CD8-positive, alpha-beta memory T cell (primary cell): ENCODE data around the gene CCDC126. TPM values are rescaled to one million over a fixed set of nuclear protein-coding genes. Genes with fewer than 3 reads are reported as not detected.
"Not testable (repeated sequence)": the region's sequence is repeated elsewhere in the genome, so short reads cannot be mapped to it uniquely, and the experiment has no call there.

Source experiments
- CTCF ChIA-PET: fragments of 350-600 bp; sonication (Branson Sonifier 250); formaldehyde crosslinking; loops from one replicate; lab custom pipeline; 2021; ENCODE audit warnings: antibody characterized with exemption; lab: Charles Lee
- POLR2A ChIA-PET: fragments of 350-600 bp; sonication (Branson Sonifier 250); formaldehyde crosslinking; loops from one replicate; lab custom pipeline; 2021; ENCODE audit warnings: antibody characterized with exemption; lab: Charles Lee
- DNase-seq, 5 donors: peaks; one replicate each; pipeline versions ENCODE4 v3.0.0 to v3.0.0-alpha.2; 2020 to 2022; ENCODE audit warnings: mixed read lengths in 1 of 5
- H3K27ac ChIP-seq: one replicate; pipeline ENCODE4 v1.7.0; 2013; ENCODE audit warnings: low read depth, mild to moderate bottlenecking, low read length, moderate library complexity
- H3K27me3 ChIP-seq: 2 replicates; pipeline ENCODE4 v1.7.0; 2013; ENCODE audit warnings: low read length, mild to moderate bottlenecking; ENCODE audit not compliant: insufficient read depth, poor library complexity, severe bottlenecking
- H3K36me3 ChIP-seq: 2 replicates; pipeline ENCODE4 v1.7.0; 2013; ENCODE audit warnings: mild to moderate bottlenecking, low read length, moderate library complexity; ENCODE audit not compliant: insufficient read depth
- H3K4me1 ChIP-seq: 2 replicates; pipeline ENCODE4 v1.7.0; 2013; ENCODE audit warnings: mild to moderate bottlenecking, low read length, moderate library complexity; ENCODE audit not compliant: insufficient read depth
- H3K4me3 ChIP-seq: 2 replicates; pipeline ENCODE4 v1.7.0; 2013; ENCODE audit warnings: mild to moderate bottlenecking, low read length
- H3K9me3 ChIP-seq: 2 replicates; pipeline ENCODE4 v1.7.0; 2013; ENCODE audit warnings: mild to moderate bottlenecking, low read length
- H3K27ac Mint-ChIP-seq, 8 donors: one replicate each; pipeline ENCODE4 v1.8.0; 2020 to 2021; ENCODE audit warnings: mixed read lengths in 8 of 8, mild to moderate bottlenecking in 6 of 8, inconsistent platforms in 3 of 8, moderate library complexity in 3 of 8
- H3K27me3 Mint-ChIP-seq, 2 donors: one replicate each; pipeline ENCODE4 v1.8.0; 2020 to 2021; ENCODE audit warnings: mixed read lengths in 2 of 2, mild to moderate bottlenecking in 1 of 2, moderate library complexity in 1 of 2
- H3K36me3 Mint-ChIP-seq, 3 donors: one replicate each; pipeline ENCODE4 v1.8.0; 2020 to 2021; ENCODE audit warnings: mixed read lengths in 3 of 3, inconsistent platforms in 1 of 3, mild to moderate bottlenecking in 1 of 3
- H3K4me1 Mint-ChIP-seq, 3 donors: one replicate each; pipeline ENCODE4 v1.8.0; 2020 to 2021; ENCODE audit warnings: mixed read lengths in 3 of 3, inconsistent platforms in 1 of 3, mild to moderate bottlenecking in 1 of 3
- H3K4me3 Mint-ChIP-seq, 7 donors: one replicate each; pipeline ENCODE4 v1.8.0; 2020 to 2021; ENCODE audit warnings: mixed read lengths in 7 of 7, mild to moderate bottlenecking in 6 of 7, moderate library complexity in 4 of 7, inconsistent platforms in 2 of 7
- H3K9me3 Mint-ChIP-seq, 5 donors: one replicate each; pipeline ENCODE4 v1.8.0; 2020 to 2022; ENCODE audit warnings: mixed read lengths in 5 of 5, mild to moderate bottlenecking in 3 of 5, moderate library complexity in 2 of 5, inconsistent platforms in 1 of 5
- polyA plus RNA-seq: library from polyadenylated mRNA; unstranded; fragments of 300-500 nt; fragmentation: Illumina TruSeq; gene quantifications from one replicate; pipeline ENCODE4 v1.2.3, GENCODE V29; 2021
- total RNA-seq, 2 experiments: library from RNA; stranded (reverse); gene quantifications; one replicate each; pipeline ENCODE4 v1.2.3, GENCODE V29; 2021

CCDC126 gene
- total and polyA plus RNA-seq, 3 experiments from 2014 or later: 5.9 to 17.4 (median 7.2) TPM

- no peaks in the 10 kb centered on the region for H3K36me3 ChIP-seq
- peaks cover 0 to 17% (median 3%) of the 10 kb centered on the region in 3 donors for H3K36me3 Mint-ChIP-seq
- no peak overlapping the region for H3K27ac Mint-ChIP-seq
- H3K9me3 Mint-ChIP-seq: peaks cover 0 to 12% (median 7%) of the 10 kb centered on the region in 5 donors
- ChIA-PET POLR2A (no interaction called here), CTCF (no interaction called here)
- no peaks in the 10 kb centered on the region for H3K4me1 Mint-ChIP-seq
- H3K27ac ChIP-seq: no peak overlapping the region
- H3K27me3 ChIP-seq: no peaks in the 10 kb centered on the region
- no peak for DNase-seq
- no peaks in the 10 kb centered on the region for H3K4me1 ChIP-seq
- peaks cover 0 to 3% of the 10 kb centered on the region in 2 donors for H3K27me3 Mint-ChIP-seq
- H3K4me3 Mint-ChIP-seq: no peak overlapping the region
- H3K4me3 ChIP-seq: no peak overlapping the region
- no peaks in the 10 kb centered on the region for H3K9me3 ChIP-seq
Measured at GRCh38 chr7:23662984-23663313, 65.8 kb downstream of the CCDC126 start.

DNA sequence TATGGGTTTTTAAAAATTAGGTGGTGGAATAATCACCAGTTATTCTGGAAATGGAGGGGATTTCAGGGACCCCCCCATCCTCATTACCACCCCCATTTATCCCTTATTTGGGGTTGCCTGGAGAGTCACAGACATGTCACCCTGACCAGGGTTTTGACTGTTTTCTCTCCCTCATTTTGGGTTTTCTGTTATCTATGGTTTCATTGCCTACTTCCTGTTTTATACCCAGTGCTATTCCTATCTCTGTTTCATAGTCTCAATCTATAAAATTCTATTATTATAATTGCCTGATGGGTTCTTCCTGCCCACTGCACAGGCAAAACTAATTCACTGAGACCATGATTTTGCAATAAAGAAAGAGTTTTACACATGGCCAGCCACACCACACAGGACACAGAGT lies 66.9 kb downstream of the CCDC126 start:
- no peak for DNase-seq
- Mint-ChIP-seq H3K36me3 (peaks cover 0 to 9% (median 3%) of the 10 kb centered on the region in 3 donors), H3K27me3 (peaks cover 0 to 1% of the 10 kb centered on the region in 2 donors), H3K27ac (no peak overlapping the region), H3K4me3 (no peak overlapping the region), H3K9me3 (peaks cover 0 to 4% (median 0%) of the 10 kb centered on the region in 5 donors), H3K4me1 (no peaks in the 10 kb centered on the region)
- Histone ChIP-seq H3K27ac (no peak overlapping the region), H3K9me3 (no peaks in the 10 kb centered on the region), H3K4me1 (no peaks in the 10 kb centered on the region), H3K4me3 (no peak overlapping the region), H3K27me3 (no peaks in the 10 kb centered on the region), H3K36me3 (no peaks in the 10 kb centered on the region)
- POLR2A ChIA-PET: no interaction called here
- CTCF ChIA-PET: no interaction called here

- POLR2A ChIA-PET: no interaction called here
- Mint-ChIP-seq H3K4me3 (no peak overlapping the region), H3K36me3 (peaks cover 0 to 3% (median 0%) of the 10 kb centered on the region in 3 donors), H3K27ac (no peak overlapping the region), H3K4me1 (no peaks in the 10 kb centered on the region), H3K27me3 (peaks cover 11 to 20% of the 10 kb centered on the region in 2 donors), H3K9me3 (no peaks in the 10 kb centered on the region)
- Histone ChIP-seq H3K4me3 (no peak overlapping the region), H3K4me1 (no peaks in the 10 kb centered on the region), H3K9me3 (no peaks in the 10 kb centered on the region), H3K27ac (no peak overlapping the region), H3K36me3 (no peaks in the 10 kb centered on the region), H3K27me3 (no peaks in the 10 kb centered on the region)
- no peak for DNase-seq
- CTCF ChIA-PET: no interaction called here
Measured at GRCh38 chr7:23672033-23672432, 74.9 kb downstream of the CCDC126 start.

DNA sequence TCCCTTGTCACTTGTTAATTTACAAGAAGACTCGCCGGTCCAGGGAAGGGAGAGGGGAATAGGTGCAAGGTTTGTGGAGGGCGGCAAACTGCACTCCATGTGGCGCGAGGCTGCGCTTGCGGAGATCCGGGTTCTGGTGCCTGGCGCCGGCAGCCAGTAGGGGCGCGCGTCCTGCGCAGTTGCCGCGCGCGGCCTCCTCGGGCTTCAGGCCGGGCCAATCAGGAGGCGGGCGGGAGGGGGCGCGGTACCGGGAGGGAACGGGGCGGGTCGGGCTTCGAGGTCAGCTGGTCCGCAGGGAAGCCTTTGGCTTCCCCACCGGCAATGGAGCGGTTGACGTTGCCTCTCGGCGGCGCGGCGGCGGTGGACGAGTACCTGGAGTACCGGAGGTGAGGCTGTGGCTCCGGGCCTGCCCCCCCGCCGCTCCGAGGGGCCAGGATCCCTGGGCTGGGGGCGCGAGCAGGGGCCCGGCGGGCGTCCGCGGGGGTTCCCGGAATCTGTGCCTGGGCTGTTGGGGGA lies 82.8 kb downstream of the CCDC126 start, which contains the start of gene FAM221A:
Gene FAM221A (plus strand): TSS at position 302 of the 516 bp plus-strand sequence. CDS start 20 bp downstream, at position 322.
- peaks cover 17 to 30% (median 21%) of the 10 kb centered on the region in 3 donors for H3K4me1 Mint-ChIP-seq
- CTCF ChIA-PET: interaction anchor here (0.9 to 2.2 kb wide), 9 partner anchors 9 to 133 kb away, joined by 3 to 11 read pairs (median 5); partner anchors contain the start of gene CCDC126
- H3K27me3 Mint-ChIP-seq: peaks cover 0 to 4% of the 10 kb centered on the region in 2 donors
- H3K27ac Mint-ChIP-seq: peak within 1 kb of the TSS; percentile 65 to 96 (median 84)
- POLR2A ChIA-PET: interaction anchor here (1.0 kb wide), 1 partner anchor 82 kb away, joined by 3 read pairs; no protein-coding TSS in a partner anchor
- Histone ChIP-seq H3K27ac (peak within 1 kb of the TSS; percentile 18), H3K4me1 (peaks cover 4% of the 10 kb centered on the region), H3K4me3 (peak within 1 kb of the TSS; percentile 94), H3K36me3 (no peaks in the 10 kb centered on the region), H3K9me3 (no peaks in the 10 kb centered on the region), H3K27me3 (no peaks in the 10 kb centered on the region)
- H3K9me3 Mint-ChIP-seq: no peaks in the 10 kb centered on the region
- peaks cover 0 to 2% (median 0%) of the 10 kb centered on the region in 3 donors for H3K36me3 Mint-ChIP-seq
- H3K4me3 Mint-ChIP-seq: peak within 1 kb of the TSS; percentile 93 to 97 (median 96)
- peak; percentile 73 to 85 (median 77) for DNase-seq

DNA sequence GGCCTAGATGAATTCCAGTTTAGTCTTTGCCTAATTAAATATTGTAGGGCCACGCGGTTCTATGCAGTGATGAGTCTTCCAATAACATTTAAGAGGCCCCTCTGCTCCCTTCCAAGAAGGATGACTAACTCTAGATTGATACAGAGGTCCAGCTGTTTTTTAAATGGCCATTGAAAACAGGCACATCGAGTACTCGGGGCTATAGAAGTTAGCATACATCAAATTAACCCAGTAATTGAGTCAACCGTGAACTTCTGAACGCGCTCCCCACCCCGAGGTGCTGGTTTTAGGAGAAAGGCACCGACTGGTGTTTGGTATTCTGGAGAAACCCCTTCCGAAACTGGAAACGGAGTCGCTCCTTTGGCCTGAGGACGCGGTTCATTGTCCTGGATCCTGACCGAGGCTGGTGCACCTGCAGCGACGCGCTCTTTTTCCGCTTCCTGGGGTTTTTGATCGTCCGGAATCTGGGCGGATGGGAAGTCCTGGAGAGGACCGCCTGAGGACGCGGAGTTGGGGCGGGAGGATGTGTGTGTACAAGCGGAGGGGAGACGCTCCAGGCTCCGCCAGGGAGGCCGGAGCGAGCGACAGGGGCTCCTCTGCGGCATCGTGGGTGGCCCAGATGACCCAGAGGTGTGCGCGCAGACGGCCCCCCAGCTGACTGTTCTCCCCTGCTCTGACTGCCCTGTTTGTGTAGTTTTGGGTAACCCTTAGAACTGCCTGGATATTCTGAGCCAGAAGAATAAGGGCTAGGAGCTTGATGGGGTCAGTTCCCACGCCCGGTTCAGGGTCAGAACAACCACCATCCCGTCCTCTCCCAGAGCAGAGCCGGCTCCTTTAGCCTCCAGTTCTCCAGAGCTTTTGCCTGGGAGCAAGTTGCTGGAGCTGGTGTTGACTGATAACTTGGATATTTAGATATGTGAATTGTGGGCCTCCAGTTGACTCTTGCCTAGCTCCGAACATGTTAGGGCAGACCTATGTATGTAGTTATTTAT lies 83.5 kb downstream of the CCDC126 start:
- H3K27me3 Mint-ChIP-seq: no peaks in the 10 kb centered on the region
- Histone ChIP-seq H3K9me3 (no peaks in the 10 kb centered on the region), H3K4me1 (peaks cover 4% of the 10 kb centered on the region), H3K27me3 (no peaks in the 10 kb centered on the region), H3K36me3 (no peaks in the 10 kb centered on the region), H3K4me3 (peak overlapping the region; percentile 94), H3K27ac (peak overlapping the region; percentile 18)
- peak; percentile 4 to 49 (median 41) for DNase-seq
- peaks cover 20 to 36% (median 21%) of the 10 kb centered on the region in 3 donors for H3K4me1 Mint-ChIP-seq
- H3K9me3 Mint-ChIP-seq: no peaks in the 10 kb centered on the region
- ChIA-PET POLR2A (interaction anchor here (0.6 to 1.0 kb wide), 2 partner anchors 83 to 813 kb away, joined by 3 read pairs; no protein-coding TSS in a partner anchor), CTCF (interaction anchor here (0.6 to 2.2 kb wide), 6 partner anchors 10 to 83 kb away, joined by 3 to 11 read pairs (median 6); no protein-coding TSS in a partner anchor)
- peak overlapping the region in 7 of 8 donors; percentile 65 to 96 (median 84) for H3K27ac Mint-ChIP-seq
- H3K4me3 Mint-ChIP-seq: peak overlapping the region; percentile 93 to 97 (median 96)
- peaks cover 0 to 2% (median 0%) of the 10 kb centered on the region in 3 donors for H3K36me3 Mint-ChIP-seq

GRCh38 chr7:23684041-23684440 lies 86.9 kb downstream of the CCDC126 start:
- H3K4me1 ChIP-seq, H3K9me3 Mint-ChIP-seq, H3K36me3 Mint-ChIP-seq, H3K9me3 ChIP-seq, DNase-seq, H3K27ac ChIP-seq, H3K36me3 ChIP-seq, H3K4me3 ChIP-seq, H3K27me3 ChIP-seq, H3K4me3 Mint-ChIP-seq, H3K27me3 Mint-ChIP-seq, POLR2A ChIA-PET: not testable (repeated sequence)
- peaks cover 20 to 34% (median 22%) of the 10 kb centered on the region in 3 donors for H3K4me1 Mint-ChIP-seq
- CTCF ChIA-PET: interaction anchor here (1.2 to 6.9 kb wide), 2 partner anchors 12 to 137 kb away, joined by 5 to 29 read pairs; no protein-coding TSS in a partner anchor
- H3K27ac Mint-ChIP-seq: peak overlapping the region in 1 of 8 donors; percentile 29

GRCh38 chr7:23685731-23686130 lies 88.5 kb downstream of the CCDC126 start:
- no peaks in the 10 kb centered on the region for H3K27me3 ChIP-seq
- H3K36me3 ChIP-seq: no peaks in the 10 kb centered on the region
- no peaks in the 10 kb centered on the region for H3K9me3 Mint-ChIP-seq
- H3K4me1 ChIP-seq: peaks cover 4% of the 10 kb centered on the region
- POLR2A ChIA-PET: no interaction called here
- H3K27ac ChIP-seq: no peak overlapping the region
- H3K27me3 Mint-ChIP-seq: no peaks in the 10 kb centered on the region
- CTCF ChIA-PET: interaction anchor here (1.0 to 6.9 kb wide), 2 partner anchors 10 to 139 kb away, joined by 3 to 29 read pairs; no protein-coding TSS in a partner anchor
- H3K4me3 ChIP-seq: no peak overlapping the region
- DNase-seq: no peak
- peaks cover 0 to 13% (median 8%) of the 10 kb centered on the region in 3 donors for H3K36me3 Mint-ChIP-seq
- peaks cover 13 to 21% (median 15%) of the 10 kb centered on the region in 3 donors for H3K4me1 Mint-ChIP-seq
- H3K9me3 ChIP-seq: no peaks in the 10 kb centered on the region
- H3K27ac Mint-ChIP-seq: no peak overlapping the region
- peak overlapping the region in 1 of 7 donors; percentile 41 for H3K4me3 Mint-ChIP-seq
